ENCODE measurements around the gene HCAR3.

The HCAR3 gene

GRCh38 chr12:122669397-122670070, 47.1 kb downstream of the HCAR3 start:
- DNase-seq (ENCODE audit: low spot score), result no peak

- no peak for DNase-seq (ENCODE audit: low spot score)
These were observed 48.3 kb downstream of the HCAR3 start for GRCh38 chr12:122668268-122668667.

- no peak for DNase-seq (ENCODE audit: low spot score)
These were observed 50.9 kb downstream of the HCAR3 start for GRCh38 chr12:122665759-122666158.

GRCh38 chr12:122665349-122665748, 51.3 kb downstream of the HCAR3 start:
- DNase-seq (ENCODE audit: low spot score), result no peak
